BJ (cell line): ENCODE measurements around the gene ANO8. TPM values are rescaled to one million over a fixed set of nuclear protein-coding genes. Genes with fewer than 3 reads are reported as not detected.

Experiments used
- CTCF ChIA-PET: fragments of 350-600 bp; formaldehyde crosslinking; extraction: SDS; loops from one replicate; lab custom pipeline; 2021; ENCODE audit warnings: antibody characterized with exemption, inconsistent platforms; lab: Yijun Ruan, JAX
- POLR2A ChIA-PET: fragments of 300-600 bp; sonication (Branson Sonifier 250); formaldehyde crosslinking; extraction: SDS; loops from one replicate; lab custom pipeline; 2021; ENCODE audit warnings: antibody characterized with exemption; lab: Charles Lee
- DNase-seq: peaks from one replicate; pipeline ENCODE4 v3.0.0-alpha.2; 2011; ENCODE audit warnings: low read depth
- H3K27me3 ChIP-seq: 2 replicates; pipeline ENCODE4 v1.6.0; 2011; ENCODE audit warnings: low read length; ENCODE audit not compliant: control insufficient read depth, insufficient read depth
- H3K36me3 ChIP-seq: 2 replicates; pipeline ENCODE4 v1.5.1; 2011; ENCODE audit warnings: low read length; ENCODE audit not compliant: control insufficient read depth, insufficient read depth
- H3K4me3 ChIP-seq: 2 replicates; pipeline ENCODE4 v1.5.1; 2011; ENCODE audit warnings: low read depth, mild to moderate bottlenecking, control low read depth, low read length
- CTCF ChIP-seq: IDR thresholded peaks from 2 replicates; pipeline ENCODE4 v1.5.1; 2011; ENCODE audit warnings: low read depth, mild to moderate bottlenecking, control low read depth, inconsistent platforms, low read length, moderate library complexity; ENCODE audit not compliant: insufficient read depth
- polyA plus RNA-seq: library from polyadenylated mRNA; depleted of rRNA; stranded (reverse); fragments of >200 nt; gene quantifications from 2 replicates; pipeline ENCODE4 v1.2.3, GENCODE V29; 2011

Gene ANO8
- polyA plus RNA-seq, 1 experiment, result 1.9 TPM

GRCh38 chr19:17330262-17331044 lies 4.2 kb downstream of the ANO8 start:
- Histone ChIP-seq H3K27me3 (no peaks in the 10 kb centered on the region), H3K4me3 (no peak overlapping the region), H3K36me3 (no peaks in the 10 kb centered on the region; the same call in 1 of the 2 replicates)
- CTCF ChIA-PET, result interaction anchor here (1.0 kb wide), 1 partner anchor 12 kb away, joined by 3 read pairs; no protein-coding TSS in a partner anchor
- no peak for TF ChIP-seq CTCF
- no peak for DNase-seq
- POLR2A ChIA-PET, result no interaction called here

- Histone ChIP-seq H3K27me3 (no peaks in the 10 kb centered on the region), H3K36me3 (no peaks in the 10 kb centered on the region; the same call in 1 of the 2 replicates), H3K4me3 (no peak overlapping the region)
- CTCF ChIA-PET, result no interaction called here
- TF ChIP-seq CTCF, result no peak
- POLR2A ChIA-PET, result no interaction called here
- no peak for DNase-seq
Observed at GRCh38 chr19:17329366-17330261, 5.0 kb downstream of the ANO8 start.

GRCh38 chr19:17328517-17329365 lies 5.9 kb downstream of the ANO8 start:
- ChIA-PET CTCF (no interaction called here), POLR2A (no interaction called here)
- TF ChIP-seq CTCF, result no peak
- no peak for DNase-seq
- H3K4me3 ChIP-seq, result no peak overlapping the region
- H3K36me3 ChIP-seq, result no peaks in the 10 kb centered on the region; the same call in 1 of the 2 replicates
- no peaks in the 10 kb centered on the region for H3K27me3 ChIP-seq

GRCh38 chr19:17327654-17328516 lies 6.8 kb downstream of the ANO8 start:
- no peaks in the 10 kb centered on the region; the same call in 1 of the 2 replicates for H3K36me3 ChIP-seq
- POLR2A ChIA-PET, result no interaction called here
- no peaks in the 10 kb centered on the region for H3K27me3 ChIP-seq
- TF ChIP-seq CTCF, result no peak
- CTCF ChIA-PET, result interaction anchor here (2.2 kb wide), 1 partner anchor 23 kb away, joined by 7 read pairs; the partner anchor contains the start of gene MRPL34
- no peak for DNase-seq
- no peak overlapping the region for H3K4me3 ChIP-seq
